Non-pigmented ciliary epithelial cell (primary cell): ENCODE measurements around the gene NKX2-3.

Experiments
- DNase-seq: peaks from one replicate; pipeline ENCODE4 v3.0.0-alpha.2; 2010; ENCODE audit warnings: low read depth

The NKX2-3 gene

DNA sequence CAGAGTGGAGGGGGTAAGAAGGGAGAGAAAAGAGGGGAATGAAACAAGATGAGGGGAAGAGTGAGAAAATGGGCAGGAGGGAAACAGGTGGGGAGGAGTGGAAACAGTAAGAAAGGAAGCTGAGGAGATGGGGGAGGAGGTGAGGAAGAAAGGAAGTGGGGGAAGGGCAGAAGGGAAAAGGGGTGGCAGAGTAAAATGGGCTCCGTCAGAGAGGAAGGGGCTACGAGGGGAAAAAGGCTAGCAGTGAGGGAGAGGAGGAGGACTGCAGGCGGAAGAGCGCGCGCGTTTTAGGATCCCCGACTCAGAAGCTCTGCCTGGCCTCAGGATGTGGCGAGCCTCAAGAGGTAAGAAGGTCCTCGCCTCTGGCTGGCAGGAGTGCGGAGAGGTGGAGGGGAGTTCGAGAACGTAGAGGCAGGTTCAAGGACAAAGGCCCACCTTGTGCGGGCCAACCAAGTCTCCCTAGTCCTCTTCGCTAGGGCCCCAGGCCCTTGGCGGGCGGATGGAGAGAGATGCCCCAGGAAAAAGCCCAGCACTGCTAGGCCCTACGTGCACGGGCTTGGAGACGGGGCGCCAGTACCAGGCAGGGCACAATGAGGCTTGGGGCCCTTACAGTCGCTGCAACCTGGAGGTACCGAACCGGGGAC lies 5.8 kb upstream of the NKX2-3 start:
- no peak for DNase-seq

DNA sequence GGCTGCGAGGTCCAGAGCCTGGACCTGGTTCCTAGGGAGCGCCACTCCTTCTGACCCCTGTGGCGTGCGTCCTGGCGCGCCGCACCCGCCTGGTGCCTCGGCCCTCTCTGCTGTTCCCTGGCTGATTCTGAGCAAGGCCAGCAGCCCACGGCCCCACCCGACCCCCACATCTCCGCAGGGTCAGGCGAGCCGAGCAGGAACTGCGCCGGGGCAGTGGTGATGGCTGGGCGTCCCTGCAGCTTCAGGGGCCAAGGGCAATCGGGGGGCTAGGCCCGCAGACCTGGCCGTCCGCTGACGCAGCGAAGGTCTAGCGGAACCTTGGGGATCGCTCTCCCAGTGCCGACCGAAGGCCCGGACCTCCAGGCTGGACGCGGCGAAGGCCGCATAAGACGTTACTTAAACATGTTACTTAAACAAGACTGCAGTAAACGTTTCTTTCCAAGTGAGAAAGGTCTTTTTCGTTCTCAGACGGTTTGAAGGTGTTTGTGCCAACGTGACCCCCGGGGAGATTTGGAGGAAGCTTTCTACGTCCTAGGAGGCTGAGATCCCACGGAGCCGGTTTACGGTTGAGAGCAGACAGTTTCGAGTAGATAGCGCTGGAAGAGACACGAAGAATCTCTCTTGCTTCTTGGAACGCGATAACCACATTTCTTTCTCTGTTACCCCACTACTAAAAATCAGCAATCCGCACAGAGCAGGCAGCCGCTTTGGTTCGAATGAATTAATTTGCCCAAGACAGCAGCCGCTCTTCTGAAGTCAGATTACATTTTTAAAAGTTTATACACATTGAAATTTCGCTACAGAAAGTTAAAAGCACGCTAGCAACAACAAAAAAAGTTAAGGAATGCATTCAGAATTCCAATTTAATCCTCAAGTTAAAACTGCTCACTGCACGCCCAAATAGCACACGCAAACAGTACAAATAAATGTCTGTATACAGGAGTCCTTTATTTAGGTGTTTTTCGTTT lies 4.9 kb upstream of the NKX2-3 start:
- no peak for DNase-seq

DNA sequence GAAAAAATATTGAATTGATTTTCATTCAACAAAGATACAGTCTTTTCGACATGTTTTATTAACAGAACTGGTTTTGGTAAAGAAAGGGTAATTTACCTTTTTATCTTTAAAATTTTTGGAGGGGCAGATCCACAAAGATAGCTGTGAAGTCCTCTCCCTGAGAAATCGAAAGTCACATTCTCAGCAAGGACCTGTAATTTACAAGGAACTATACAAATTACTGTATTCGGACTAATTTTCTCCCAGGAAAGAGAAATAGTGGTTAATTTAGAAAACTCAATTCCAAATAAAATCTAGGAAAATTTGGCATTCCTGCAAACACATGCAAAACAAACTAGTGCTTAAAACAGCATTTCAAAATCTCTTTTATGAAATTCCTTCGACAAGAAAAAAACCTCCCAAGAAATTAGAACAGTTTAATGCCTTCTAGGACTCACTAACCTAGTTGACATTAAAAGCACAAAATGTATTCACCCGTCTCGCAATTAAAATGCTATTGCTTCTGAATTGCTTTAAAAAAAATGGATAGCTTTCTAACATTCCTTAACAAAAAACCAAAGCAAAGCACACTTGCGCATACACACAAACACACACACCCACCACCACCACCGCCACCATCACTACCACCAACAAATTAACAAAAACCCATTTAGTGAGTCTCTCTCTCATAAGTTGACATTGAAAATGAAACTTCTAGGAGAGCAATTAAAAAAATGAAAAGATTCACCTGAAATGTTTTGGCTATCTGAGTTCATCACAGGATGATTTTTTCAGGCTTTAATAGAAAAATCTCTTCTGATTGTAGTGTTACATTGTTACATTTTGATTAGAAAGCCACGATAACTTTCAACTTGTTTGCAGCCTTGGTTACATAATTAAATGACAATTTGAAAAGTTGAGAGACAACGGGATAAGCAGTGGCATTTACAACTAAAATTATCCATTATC lies 4.0 kb upstream of the NKX2-3 start:
- DNase-seq: no peak

DNA sequence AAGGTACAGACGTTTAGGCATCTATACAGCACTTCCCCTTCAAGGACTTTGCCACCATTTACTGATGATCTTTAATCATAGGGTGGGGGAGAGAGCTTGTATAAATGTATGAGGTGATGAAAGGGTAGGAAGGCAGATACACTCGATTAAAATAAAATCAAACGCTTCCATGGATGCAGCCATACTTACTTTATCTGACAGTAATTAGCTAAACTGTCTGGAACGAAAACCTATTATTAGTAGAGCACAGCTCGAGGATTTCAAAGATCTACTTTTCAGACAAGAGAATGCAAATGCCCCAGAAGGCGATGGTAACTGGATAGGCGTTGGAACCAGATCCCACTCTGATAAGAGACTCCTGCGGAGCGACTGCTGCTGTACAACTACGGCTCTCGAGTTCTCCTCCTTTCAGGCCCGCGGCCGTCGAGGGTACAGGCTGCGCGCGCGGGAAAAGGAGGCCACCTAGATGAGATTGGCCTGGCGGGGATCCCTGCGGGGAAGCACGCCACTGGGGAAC lies 3.1 kb upstream of the NKX2-3 start:
- no peak for DNase-seq

DNA sequence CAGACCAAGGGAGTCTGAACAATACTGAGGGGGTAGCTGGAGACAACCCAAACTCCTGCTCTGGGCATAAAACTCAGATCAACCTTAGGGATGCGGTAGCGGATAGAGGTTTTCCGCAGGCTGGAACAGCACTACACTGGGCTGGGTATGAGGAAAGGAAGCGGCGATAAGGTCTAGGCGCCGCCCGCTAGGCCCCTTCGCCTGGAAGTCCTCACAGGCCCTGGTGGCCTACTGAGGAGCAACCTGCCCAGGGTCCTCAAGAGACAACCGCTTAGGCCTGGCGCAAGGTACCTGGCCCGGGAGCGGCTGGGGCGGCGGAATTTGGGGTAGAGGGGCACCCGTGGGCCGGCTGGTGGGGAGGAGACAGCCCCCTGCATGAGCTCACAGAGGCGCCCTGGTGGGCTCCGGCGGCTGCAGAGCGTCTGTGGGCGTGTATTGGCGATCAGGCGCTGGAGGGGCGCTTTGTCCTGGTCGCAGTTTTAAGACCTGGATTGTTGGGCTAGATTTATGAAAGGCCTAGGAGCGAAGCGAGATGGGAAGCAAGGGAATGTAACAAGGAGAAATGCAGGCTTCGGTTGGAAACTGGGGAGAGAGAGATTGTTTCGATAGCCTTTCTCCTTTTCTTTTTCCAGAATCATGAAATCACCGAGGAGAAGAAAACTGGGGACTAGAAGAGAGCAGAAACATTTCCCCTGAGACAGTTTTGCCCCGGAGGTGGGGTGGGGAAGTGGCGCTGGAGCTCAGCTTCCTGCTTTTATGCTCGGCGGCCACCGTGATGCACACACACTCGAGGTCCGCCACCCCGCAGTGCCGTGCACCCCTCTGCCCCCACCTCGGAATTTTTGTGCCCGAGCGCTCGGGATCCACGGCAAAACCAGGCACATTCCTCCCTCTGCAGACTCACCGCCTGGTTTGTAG lies 2.4 kb upstream of the NKX2-3 start:
- DNase-seq: no peak

DNA sequence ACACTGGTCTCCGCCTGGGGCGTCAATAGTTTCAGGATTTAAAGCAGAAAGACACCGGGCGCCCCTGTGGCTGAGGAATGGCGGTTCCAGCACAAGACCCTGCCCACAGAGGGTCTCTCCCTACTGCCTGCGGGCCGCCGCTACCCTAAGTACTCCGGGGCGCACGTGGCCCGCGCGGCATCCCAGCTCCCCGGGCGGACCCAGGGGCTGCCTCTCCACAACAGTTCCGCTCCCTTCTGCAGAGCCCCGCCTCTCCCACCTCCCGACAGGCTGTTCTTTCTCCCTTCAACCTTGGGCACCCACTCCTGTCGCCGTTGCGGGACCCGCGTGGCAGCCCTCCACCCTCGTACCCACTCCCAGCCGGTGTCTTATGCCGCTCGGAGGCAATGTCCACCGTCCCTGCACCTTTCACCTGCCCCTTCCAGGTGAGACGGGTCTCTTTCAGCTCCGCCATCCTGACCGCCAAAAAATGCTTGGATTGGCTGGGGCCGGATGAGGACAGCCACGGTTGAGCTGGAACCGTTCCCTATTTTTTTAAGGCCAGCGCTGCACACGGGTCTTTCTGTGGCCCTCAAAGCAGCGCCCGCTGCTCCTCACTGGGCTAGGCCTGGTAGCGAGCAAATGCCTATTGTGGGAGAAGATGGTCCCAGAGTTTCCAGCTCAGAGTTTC lies 1.6 kb upstream of the NKX2-3 start:
- no peak for DNase-seq

DNA sequence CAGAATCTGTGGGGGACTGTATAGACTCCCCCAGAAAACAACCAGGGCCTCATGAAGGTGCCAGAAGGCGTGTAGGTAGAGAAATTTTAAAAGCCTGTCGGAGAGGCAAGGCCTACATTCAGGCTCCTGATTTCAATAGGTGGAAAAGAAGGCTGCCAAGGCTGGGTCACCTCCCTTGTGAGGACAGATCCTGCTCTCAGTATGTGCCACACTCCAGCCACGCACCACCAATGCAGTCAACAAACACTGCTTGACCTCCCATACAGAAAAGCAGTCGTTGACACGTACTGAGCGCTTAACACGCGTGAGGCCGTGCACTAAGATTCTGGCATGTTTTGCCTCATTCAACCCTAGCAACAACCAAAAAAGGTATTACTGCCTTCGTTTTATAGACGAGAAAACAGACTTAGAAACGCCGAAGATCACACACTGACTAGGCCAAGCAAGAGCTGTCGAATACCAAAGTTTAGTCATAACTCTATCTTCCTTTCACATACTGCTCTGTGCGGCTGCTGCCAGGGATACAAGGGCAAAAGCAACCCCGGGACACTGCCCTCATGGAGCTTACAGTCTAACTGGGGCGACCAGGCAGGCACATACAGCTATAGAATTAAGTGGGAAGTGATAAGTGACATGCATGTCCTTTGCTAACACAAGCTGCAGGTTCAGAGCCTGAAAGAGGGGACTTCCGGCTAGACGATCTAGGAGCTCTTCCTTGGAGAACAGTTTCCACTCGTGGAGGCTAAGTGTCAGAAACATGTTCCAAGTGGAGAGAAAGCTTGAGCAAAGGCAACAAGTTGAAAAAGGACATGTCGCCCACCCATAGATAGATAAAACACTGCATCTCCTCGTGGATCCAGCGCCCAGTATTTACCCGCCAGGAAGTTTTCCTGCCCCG lies 797 bp upstream of the NKX2-3 start:
- no peak for DNase-seq

DNA sequence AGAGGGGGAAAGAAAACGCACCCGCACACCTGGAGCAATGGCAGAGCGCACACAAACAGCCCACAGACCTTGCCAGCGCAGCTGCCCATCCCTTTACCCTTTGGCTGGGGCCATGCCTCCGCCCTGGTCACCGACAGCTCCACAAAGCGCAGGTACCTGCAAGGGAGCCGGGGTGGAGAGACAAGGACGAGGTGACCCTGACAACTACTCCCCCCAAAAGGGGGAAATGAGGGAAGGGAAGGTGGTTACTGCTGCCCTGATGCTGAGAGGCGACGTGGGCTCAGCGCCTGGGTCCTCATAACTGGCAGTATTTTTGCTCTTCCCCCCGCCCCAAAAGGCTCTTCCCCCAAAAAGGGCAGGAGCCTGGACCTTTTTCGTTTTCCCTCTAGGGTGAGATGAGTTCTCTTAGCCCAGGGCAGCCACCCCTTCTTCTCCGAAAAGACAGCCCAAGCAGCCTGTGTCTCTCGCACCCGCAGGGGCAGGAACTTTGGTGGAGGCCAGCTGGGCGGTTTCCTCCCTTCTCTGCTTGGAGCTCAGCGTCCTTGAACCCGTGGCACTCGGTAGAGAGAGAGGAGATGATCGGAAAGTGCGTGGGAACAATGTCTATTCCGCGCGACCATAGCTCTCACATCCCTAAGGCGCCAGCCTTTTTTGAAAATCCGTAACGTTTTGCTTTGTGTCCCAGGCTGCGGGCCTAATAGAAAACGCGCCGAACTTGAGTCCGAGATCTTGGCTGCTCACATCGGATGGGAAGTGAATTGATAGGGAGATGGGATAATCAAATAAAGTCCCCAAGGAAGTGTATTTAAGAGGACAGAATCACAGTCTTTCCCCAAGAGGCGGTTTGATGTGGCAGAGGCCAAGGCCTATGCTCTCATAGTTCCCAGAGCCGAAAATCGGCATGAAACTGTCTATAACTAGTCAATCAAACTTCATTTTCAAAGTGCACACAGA lies 1.0 kb downstream of the NKX2-3 start:
- DNase-seq: no peak

DNA sequence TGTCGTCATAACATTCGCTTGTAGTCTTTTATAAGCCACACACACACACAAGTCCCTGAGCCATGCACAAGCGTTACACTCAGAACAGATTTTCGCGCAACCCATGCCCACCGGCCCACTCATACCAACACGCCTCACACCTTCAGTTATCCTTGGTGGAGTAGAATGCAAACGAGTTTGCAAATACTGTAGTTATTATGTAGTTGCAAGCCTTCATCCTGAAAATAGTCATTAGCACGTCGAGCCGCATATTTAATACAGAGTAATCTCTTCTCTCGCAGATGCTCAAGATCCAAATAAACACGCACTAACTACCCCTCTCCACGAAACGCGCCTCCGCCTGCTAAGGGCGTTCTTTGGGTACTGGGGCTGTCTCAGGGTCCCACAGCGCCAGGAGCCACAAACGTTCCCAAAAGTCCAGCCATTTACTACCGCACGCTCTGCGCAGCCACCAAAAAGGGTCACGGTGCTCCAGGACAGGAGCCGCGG lies 1.8 kb downstream of the NKX2-3 start:
- DNase-seq: no peak

DNA sequence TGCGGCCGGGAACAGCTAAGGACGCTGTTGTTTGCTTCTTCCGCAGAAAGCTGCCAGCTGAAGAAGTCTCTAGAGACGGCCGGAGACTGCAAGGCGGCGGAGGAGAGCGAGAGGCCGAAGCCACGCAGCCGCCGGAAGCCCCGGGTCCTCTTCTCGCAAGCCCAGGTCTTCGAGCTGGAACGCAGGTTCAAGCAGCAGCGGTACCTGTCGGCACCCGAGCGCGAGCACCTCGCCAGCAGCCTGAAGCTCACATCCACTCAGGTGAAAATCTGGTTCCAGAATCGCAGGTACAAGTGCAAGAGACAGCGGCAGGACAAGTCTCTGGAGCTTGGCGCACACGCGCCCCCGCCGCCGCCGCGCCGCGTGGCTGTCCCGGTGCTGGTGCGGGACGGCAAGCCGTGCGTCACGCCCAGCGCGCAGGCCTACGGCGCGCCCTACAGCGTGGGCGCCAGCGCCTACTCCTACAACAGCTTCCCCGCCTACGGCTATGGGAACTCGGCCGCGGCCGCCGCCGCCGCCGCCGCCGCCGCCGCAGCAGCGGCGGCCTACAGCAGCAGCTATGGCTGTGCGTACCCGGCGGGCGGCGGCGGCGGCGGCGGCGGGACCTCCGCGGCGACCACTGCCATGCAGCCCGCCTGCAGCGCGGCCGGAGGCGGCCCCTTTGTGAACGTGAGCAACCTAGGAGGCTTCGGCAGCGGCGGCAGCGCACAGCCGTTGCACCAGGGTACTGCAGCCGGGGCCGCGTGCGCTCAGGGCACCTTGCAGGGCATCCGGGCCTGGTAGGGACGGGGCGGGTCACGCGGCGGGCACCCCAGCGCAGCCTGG lies 2.4 kb downstream of the NKX2-3 start:
- no peak for DNase-seq

DNA sequence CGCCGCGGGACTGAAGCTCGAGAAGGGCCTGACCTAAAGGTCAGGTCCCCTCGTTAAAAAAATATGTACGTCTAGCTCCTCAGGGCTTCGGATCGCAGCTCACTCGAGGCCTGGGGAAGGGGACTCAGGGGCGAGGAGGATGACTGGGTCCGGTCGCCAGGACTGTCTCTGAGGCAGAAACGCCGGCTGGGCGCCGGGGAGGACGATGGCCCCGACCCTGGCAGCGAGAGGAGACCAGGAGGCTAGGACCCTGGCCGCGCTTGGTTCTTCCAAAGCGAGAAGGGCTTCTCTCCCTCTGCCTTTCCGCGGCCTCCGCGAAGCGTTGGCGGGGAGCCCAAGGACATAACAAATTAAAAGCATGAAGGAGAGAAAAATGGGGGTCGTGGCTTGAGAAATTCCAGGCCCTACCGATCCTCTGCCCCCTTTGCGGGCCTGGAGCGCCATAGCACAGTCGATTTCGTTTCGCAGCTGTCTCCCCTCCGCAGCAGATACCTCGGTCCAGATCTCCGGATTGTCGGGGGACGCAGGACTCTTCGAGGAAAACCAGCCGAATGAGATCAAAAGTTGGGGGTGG lies 3.1 kb downstream of the NKX2-3 start:
- DNase-seq: no peak

DNA sequence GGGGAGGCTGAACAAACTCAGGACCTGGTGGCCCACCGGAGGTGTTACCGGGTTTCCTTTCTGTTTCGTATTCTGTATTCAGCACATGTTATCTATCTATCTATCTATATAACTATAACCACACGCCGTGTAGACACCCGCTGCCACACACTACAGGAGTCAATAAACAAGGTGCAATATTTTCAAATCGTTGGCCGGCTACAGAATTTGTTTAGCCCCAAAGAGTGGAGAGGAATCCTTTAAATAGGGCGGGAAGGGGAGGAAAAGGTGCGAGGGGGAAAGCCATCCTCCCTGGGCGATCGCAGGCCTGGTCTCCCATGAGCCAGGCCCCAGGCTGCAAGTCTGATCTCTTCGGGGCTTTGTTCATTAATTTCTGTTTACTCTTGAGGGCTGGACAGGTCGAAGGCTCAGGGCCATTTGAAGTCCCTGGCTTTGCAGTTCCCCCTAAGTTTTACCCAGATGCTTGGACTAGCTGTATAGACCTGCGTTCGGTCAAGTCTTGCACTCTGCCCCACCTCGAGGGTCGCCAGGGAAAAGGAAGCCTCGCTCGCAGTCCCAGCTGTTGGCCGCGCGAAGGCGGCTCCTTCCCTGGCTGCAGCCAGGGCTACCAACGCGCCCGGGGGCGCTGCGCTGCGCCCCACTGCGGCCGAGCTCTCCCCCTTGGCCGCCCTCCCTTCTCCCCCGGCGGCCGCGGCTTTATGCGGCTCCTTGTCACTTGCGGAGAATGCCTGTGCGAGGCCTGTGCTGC lies 3.8 kb downstream of the NKX2-3 start:
- no peak for DNase-seq

DNA sequence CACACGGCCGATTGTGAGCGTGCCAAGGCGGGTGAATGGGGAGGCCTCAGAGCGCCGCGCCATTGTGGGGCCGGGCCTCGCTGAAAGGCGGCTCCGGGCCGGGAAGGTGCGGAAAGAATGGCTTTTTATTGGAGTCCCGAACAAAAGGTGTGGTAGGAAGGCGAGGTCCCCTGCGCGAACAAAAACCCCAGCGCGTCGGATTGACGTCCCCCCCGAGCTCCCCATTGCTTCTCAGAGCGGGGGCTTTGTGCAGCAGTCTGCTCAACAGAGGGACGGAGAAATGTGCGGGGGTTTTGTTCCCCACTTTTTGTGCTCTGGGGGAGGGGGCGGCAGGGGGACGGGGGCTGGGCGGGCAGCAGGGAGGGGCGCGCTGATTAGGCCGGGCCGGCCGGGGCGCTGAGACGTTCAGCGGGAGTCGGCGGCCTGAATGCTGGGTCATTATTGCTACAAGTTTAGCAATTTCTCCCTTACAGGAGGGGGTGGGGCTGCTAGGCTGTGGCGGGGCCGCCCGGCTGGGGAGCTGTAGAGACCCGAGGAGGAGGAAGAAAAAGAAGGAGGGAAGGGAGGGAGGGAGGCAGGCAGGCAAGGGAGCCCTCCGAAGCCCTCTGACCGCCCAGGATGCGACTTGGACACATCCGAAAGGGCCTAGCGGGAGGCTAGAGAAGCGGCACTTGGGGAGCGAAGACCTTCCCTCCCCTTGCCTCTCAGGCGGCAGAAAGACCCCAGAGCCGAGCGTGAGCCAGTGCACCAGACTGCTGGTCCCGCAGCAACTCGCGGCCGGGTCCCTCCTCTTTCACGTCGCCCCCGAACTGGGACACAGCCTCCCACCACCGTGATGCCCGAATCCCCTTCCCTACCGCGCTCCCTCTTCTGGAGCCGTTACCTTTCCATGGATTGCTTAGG lies 4.6 kb downstream of the NKX2-3 start:
- no peak for DNase-seq

DNA sequence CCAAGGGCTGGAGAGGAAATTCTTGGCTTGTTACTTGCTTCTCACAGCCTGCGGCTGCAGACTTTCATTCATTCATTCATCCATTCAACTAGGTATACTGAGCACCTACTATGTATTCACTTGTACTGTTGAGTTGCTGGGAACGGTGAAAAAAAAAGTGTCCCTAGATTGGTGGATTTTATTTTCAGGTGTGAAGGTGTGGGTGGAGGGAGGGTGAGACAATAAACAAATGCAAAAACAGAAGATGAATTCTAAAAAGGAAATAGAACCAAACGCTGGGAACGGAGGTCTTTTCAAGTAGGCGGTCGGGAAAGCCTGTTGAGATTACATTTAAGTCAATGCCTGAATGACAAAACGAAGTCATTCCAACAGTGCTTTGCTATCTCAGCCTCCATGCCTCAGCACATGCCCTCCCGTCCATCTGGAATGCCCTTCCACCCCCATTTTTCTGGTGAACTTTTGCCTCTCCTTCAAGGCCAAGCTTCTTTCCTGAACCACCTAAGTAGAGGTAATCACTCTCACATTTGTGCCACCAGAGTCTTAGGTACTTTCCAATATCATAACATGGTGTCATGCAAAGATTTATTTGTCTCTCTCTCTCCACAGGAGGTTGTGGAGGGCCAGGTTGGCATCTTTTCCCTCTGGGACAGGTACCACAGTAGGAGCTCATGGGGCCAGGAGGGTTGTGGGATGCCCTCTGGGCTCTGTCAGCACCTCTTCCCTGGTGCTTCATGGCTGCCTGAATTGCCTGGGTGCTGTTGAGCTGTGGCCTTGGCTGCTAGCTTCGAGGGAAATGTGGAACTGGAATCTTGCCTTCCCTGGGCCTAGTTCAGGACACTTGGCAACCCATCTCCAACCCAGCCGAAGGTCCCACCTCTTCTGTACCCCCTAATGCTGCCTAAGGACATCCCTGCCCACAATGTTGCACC lies 5.5 kb downstream of the NKX2-3 start:
- DNase-seq: no peak
